ENCODE measurements around the gene DNAJC22. TPM values are rescaled to one million over a fixed set of nuclear protein-coding genes. Genes with fewer than 3 reads are reported as not detected.

DNAJC22 gene
- total and polyA plus RNA-seq, 2 of the 13 experiments (the other 11 are each of a cell fraction or from before 2014, with no cell fraction given) = 25.2 to 31.7 TPM

DNA sequence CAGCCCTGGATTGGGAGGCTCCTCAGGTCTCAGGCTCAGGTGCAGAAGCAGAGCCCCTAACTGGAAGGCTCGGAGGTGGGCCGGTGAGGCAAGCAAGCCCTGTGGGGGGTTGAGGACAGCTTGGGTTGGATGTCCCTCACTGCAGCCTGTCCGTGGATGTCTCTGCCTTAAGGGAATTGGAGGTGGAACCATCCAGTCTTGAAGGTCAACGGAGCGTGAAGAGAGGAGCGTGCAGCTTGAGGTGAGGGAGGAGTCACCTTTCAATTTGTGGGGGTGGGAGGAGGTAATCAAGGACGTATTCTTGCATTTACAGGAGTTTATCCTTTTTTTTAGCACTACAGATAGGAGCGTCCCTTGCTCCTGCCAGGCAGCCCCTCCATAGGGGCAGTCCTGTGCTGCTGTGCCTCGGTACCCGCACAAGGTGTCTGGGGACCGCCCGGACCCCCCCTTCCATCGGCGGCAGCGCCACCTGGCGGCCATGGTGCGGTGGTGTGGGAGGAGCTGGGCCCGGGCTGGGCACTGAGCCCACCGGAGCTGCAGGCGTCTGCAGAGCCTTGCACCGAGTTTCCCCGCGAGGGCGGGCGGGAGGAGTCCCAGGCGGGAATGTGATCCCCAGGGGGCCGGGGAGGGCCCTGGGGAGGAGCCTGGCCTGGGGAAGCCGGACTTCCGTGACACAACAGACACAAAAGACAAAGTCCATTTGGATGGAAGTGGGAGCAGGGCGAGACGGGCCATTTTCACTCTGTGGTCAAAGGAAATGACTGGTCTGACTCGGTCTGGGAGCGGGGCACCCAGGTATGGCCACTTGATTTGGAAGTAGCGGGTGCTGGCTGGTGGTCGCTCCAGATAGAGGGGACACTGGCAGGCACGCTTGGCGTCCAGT is 864 bp downstream of the DNAJC22 start (continued):
- TF ChIP-seq, protein P1, sequence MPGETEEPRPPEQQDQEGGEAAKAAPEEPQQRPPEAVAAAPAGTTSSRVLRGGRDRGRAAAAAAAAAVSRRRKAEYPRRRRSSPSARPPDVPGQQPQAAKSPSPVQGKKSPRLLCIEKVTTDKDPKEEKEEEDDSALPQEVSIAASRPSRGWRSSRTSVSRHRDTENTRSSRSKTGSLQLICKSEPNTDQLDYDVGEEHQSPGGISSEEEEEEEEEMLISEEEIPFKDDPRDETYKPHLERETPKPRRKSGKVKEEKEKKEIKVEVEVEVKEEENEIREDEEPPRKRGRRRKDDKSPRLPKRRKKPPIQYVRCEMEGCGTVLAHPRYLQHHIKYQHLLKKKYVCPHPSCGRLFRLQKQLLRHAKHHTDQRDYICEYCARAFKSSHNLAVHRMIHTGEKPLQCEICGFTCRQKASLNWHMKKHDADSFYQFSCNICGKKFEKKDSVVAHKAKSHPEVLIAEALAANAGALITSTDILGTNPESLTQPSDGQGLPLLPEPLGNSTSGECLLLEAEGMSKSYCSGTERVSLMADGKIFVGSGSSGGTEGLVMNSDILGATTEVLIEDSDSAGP (CRISPR knock-in tag; IDR thresholded peaks at IDR 0.05; ENCODE audit: borderline replicate concordance) = peak; percentile 88
- TF ChIP-seq ZNF510 (CRISPR knock-in tag; IDR thresholded peaks at IDR 0.05; ENCODE audit: low read depth) (peak; percentile 39; the same call in 1 of the 2 replicates), ZSCAN30 (CRISPR knock-in tag; IDR thresholded peaks at IDR 0.05) (no peak), POLR2AphosphoS2 (IDR thresholded peaks at IDR 0.05; ENCODE audit: low read depth, low read length) (no peak), MAFK (conservative IDR thresholded peaks at IDR 0.05 in 1 of 2, IDR thresholded peaks at IDR 0.05 in 1 of 2; ENCODE audit: low read length in 2 of 2) (no peak), MIER2 (CRISPR knock-in tag; IDR thresholded peaks at IDR 0.05) (no peak), KDM2A (CRISPR knock-in tag; IDR thresholded peaks at IDR 0.05; ENCODE audit: borderline replicate concordance, low read depth) (peak; percentile 84), MAZ (IDR thresholded peaks at IDR 0.05; ENCODE audit: borderline replicate concordance, low read depth, low read length) (peak; percentile 89), MAZ (CRISPR knock-in tag; IDR thresholded peaks at IDR 0.05; ENCODE audit: low read depth) (peak; percentile 96), JUN (CRISPR knock-in tag; IDR thresholded peaks at IDR 0.05) (no peak), ZNF788 (CRISPR knock-in tag; IDR thresholded peaks at IDR 0.05; ENCODE audit: borderline replicate concordance) (peak; percentile 96; the same call in 1 of the 2 replicates), CBX5 (CRISPR knock-in tag; IDR thresholded peaks at IDR 0.05; ENCODE audit: borderline replicate concordance) (peak; percentile 77; the same call in 1 of the 2 replicates), NKX3-1 (CRISPR knock-in tag; IDR thresholded peaks at IDR 0.05) (peak; percentile 82; the same call in 1 of the 2 replicates), KLF11 (CRISPR knock-in tag; IDR thresholded peaks at IDR 0.05) (no peak), NR2F1 (CRISPR knock-in tag; IDR thresholded peaks at IDR 0.05) (no peak; a peak in 1 of 4 replicates), RELA (CRISPR knock-in tag; IDR thresholded peaks at IDR 0.05) (no peak), ZZZ3 (CRISPR knock-in tag; IDR thresholded peaks at IDR 0.05; ENCODE audit: borderline replicate concordance) (peak; percentile 65; the same call in 1 of the 2 replicates), SMYD3 (CRISPR knock-in tag; IDR thresholded peaks at IDR 0.05) (no peak), RORA (CRISPR knock-in tag; IDR thresholded peaks at IDR 0.05) (no peak), ZNF10 (CRISPR knock-in tag; IDR thresholded peaks at IDR 0.05; ENCODE audit: borderline replicate concordance, low read depth) (no peak), ZFP41 (CRISPR knock-in tag; IDR thresholded peaks at IDR 0.05; ENCODE audit: borderline replicate concordance) (0 out of 2 replicates have a peak, but pooled peaks have one; percentile 71), TOE1 (CRISPR knock-in tag; IDR thresholded peaks at IDR 0.05) (no peak), ZNF644 (CRISPR knock-in tag; IDR thresholded peaks at IDR 0.05; ENCODE audit: low read depth) (peak; percentile 72), ZNF496 (CRISPR knock-in tag; IDR thresholded peaks at IDR 0.05; ENCODE audit: insufficient replicate concordance) (no peak), RXRA (CRISPR knock-in tag; IDR thresholded peaks at IDR 0.05) (peak; percentile 61; the same call in 1 of the 2 replicates), KLF12 (CRISPR knock-in tag; IDR thresholded peaks at IDR 0.05; ENCODE audit: borderline replicate concordance) (peak; percentile 92)
- TF ChIP-seq, protein P2, sequence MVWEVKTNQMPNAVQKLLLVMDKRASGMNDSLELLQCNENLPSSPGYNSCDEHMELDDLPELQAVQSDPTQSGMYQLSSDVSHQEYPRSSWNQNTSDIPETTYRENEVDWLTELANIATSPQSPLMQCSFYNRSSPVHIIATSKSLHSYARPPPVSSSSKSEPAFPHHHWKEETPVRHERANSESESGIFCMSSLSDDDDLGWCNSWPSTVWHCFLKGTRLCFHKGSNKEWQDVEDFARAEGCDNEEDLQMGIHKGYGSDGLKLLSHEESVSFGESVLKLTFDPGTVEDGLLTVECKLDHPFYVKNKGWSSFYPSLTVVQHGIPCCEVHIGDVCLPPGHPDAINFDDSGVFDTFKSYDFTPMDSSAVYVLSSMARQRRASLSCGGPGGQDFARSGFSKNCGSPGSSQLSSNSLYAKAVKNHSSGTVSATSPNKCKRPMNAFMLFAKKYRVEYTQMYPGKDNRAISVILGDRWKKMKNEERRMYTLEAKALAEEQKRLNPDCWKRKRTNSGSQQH (CRISPR knock-in tag; IDR thresholded peaks at IDR 0.05; ENCODE audit: low read depth) = no peak
- TF ChIP-seq, protein P3, sequence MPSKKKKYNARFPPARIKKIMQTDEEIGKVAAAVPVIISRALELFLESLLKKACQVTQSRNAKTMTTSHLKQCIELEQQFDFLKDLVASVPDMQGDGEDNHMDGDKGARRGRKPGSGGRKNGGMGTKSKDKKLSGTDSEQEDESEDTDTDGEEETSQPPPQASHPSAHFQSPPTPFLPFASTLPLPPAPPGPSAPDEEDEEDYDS (CRISPR knock-in tag; IDR thresholded peaks at IDR 0.05) = peak; percentile 95
